Thoracic aorta (tissue), 2 donors: ENCODE measurements around the gene CRIP3. TPM values are rescaled to one million over a fixed set of nuclear protein-coding genes. Genes with fewer than 3 reads are reported as not detected.
A peak's percentile ranks its signal among the peaks of the same experiment; 100 is the strongest.

Experiments used
- ATAC-seq: fragments of 150-250 bp; one replicate; pipeline ENCODE4 v1.8.0; 2017; ENCODE audit warnings: low read depth; ENCODE audit not compliant: insufficient number of reproducible peaks, low FRiP score
- DNase-seq: peaks from one replicate; pipeline ENCODE4 v3.0.0-alpha.2; 2020; ENCODE audit warnings: low spot score
- H3K27ac ChIP-seq, 2 donors: fragments of 200-600 bp; sonication (generic); 1 replicate in 1 of 2; 2 replicates in 1 of 2; pipeline ENCODE4 v1.5.1; 2016; ENCODE audit warnings: mild to moderate bottlenecking in 2 of 2, moderate library complexity in 2 of 2
- H3K27me3 ChIP-seq: fragments of 200-600 bp; sonication (generic); replicated peaks from 2 replicates; pipeline ENCODE4 v1.6.0; 2016; ENCODE audit warnings: mild to moderate bottlenecking; ENCODE audit not compliant: insufficient read depth
- H3K36me3 ChIP-seq: fragments of 200-600 bp; sonication (generic); one replicate; pipeline ENCODE4 v1.5.1; 2016
- H3K4me1 ChIP-seq, 2 donors: fragments of 200-600 bp; sonication (generic); 1 replicate in 1 of 2; 2 replicates in 1 of 2; pipeline versions ENCODE4 v1.5.1 to v1.6.0; 2016; ENCODE audit warnings: low read depth in 2 of 2, mild to moderate bottlenecking in 1 of 2; ENCODE audit not compliant: control insufficient read depth in 1 of 2
- H3K4me3 ChIP-seq: fragments of 200-600 bp; sonication (generic); 2 replicates; pipeline ENCODE4 v1.5.1; 2016; ENCODE audit warnings: mild to moderate bottlenecking
- H3K9me3 ChIP-seq: fragments of 200-600 bp; sonication (generic); 2 replicates; pipeline ENCODE4 v1.5.1; 2016
- total RNA-seq, 2 donors: library from RNA; depleted of rRNA; stranded (reverse); fragments of >200 nt; gene quantifications; one replicate each; pipeline versions ENCODE4 v1.1.0 to v1.2.3, GENCODE V29; 2016
- TF ChIP-seq, protein P1 (sequence below): fragments of 200-600 bp; sonication (generic); IDR thresholded peaks from one replicate; pipeline ENCODE4 v1.5.1; 2019; ENCODE audit warnings: antibody characterized with exemption

The CRIP3 gene
- total RNA-seq, 2 donors from 2014 or later = not detected

DNA sequence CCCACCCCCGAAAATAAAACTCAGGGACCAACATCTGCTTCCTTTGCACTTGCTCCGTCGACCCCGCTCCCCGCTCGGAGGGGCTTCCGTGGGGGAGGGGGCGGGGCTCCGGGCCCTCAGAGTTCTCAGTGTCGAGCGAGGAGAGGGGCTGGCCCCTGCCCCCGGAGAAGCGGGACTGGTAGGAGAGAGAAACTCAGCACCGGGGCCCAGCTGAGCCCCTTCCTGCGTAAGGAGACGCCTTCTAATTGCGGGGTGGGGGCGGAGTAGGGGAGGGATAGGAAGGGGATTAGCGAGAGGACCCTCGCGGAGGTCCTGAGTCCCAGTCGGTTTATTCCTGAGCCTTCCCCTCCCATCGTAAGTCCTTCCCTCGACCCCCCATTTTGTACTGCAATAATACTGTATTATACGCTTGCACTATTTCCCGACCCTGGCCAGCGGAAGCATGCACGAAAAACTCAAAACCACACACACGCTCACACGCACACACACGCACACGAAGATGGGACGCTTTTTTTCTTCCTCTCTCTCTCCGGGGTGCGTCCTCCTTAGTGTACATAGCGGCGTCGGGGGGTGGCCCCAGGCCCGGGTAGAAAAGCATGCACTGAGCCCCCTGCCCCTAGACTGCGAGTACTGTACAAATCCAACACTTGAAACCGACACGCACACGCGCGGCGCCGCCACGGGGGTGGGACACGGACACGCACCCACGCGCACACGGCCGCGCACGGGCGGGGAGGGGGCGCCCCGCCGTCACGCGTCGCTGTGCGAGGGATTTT is 32.6 kb downstream of the CRIP3 start:
- no peak overlapping the region for H3K27ac ChIP-seq
- DNase-seq = no peak
- no peak for ATAC-seq
- TF ChIP-seq, protein P1, sequence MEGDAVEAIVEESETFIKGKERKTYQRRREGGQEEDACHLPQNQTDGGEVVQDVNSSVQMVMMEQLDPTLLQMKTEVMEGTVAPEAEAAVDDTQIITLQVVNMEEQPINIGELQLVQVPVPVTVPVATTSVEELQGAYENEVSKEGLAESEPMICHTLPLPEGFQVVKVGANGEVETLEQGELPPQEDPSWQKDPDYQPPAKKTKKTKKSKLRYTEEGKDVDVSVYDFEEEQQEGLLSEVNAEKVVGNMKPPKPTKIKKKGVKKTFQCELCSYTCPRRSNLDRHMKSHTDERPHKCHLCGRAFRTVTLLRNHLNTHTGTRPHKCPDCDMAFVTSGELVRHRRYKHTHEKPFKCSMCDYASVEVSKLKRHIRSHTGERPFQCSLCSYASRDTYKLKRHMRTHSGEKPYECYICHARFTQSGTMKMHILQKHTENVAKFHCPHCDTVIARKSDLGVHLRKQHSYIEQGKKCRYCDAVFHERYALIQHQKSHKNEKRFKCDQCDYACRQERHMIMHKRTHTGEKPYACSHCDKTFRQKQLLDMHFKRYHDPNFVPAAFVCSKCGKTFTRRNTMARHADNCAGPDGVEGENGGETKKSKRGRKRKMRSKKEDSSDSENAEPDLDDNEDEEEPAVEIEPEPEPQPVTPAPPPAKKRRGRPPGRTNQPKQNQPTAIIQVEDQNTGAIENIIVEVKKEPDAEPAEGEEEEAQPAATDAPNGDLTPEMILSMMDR = no peak
- peaks cover 0 to 14% of the 10 kb centered on the region in 2 donors for H3K4me1 ChIP-seq
- no peaks in the 10 kb centered on the region for H3K9me3 ChIP-seq
- peak overlapping the region; percentile 65 for H3K4me3 ChIP-seq
- H3K36me3 ChIP-seq = no peaks in the 10 kb centered on the region
- no peaks in the 10 kb centered on the region for H3K27me3 ChIP-seq

DNA sequence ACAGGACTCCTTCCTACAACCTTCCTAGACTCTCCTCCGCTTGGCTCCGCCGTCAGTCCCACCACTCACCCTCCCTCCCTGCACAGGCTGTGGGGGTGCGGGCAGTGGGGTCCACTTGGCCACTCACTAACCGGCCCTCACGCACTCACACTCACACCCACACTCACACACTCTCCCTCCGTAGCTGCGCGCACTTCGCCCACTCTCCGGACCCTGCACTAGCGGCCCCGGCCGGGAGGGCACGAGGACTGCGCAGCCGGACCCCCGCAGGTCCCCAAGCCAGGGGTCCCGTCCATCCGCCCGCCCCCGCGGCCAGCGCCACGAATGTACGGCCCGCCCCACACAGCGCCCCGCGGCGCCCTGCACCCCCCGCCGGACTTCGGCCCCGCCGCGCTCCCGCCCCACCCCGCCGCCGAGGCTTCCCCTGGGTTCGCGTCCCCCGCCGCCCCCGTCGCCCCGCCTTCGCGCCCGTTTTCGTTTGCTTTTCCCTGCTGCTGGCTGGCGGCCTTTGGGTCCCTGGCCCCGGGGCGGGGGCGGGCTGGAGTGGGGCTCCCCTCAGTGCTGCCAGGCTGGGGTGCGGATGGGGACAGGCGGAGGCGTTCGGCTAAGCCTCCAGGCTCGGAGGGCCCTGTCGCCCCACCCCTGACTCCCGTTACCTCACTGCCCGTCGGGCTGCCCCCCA is 33.6 kb downstream of the CRIP3 start:
- peak overlapping the region; percentile 65 for H3K4me3 ChIP-seq
- peaks cover 0 to 14% of the 10 kb centered on the region in 2 donors for H3K4me1 ChIP-seq
- H3K27ac ChIP-seq = no peak overlapping the region
- no peak for ATAC-seq
- no peaks in the 10 kb centered on the region for H3K27me3 ChIP-seq
- no peaks in the 10 kb centered on the region for H3K36me3 ChIP-seq
- TF ChIP-seq, protein P1 = no peak
- DNase-seq = no peak
- H3K9me3 ChIP-seq = no peaks in the 10 kb centered on the region

DNA sequence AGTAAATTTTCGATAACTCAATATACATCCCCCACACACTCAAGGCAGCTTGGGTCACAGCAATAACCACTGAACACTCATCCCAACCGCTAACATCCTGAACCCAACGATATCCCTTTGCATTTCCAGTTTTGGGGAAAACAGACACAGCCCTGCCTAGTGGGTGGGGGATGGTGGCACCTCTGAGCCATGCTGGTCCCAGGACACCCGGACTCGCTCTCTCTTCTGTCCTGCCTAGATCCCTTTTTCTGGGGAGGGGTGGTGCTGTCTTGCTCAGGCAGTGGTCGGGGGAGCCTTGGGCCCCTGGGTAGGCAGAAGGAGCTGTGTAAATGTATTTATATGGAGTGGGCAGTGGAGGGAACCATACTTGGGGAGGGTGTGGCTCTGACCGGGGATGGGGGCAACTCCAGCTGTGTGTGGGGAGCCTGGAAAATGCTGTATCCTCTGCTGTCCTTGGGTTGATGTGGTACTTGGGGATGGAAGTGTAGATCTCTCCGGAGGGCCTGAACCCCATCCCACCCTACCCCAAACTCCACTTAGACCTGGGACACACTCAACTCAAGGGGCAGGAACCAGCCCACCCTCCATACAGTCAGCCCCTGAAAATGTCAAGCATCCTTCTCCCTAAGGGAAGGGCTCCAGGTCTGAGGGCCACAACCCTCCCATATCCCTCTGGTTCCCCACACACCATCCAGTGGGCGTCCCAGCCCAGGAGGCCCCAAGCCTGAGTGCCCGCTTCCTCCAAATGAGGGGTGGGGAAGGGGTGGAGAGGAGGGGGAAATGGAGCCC is 34.3 kb downstream of the CRIP3 start:
- no peak overlapping the region for H3K27ac ChIP-seq

DNA sequence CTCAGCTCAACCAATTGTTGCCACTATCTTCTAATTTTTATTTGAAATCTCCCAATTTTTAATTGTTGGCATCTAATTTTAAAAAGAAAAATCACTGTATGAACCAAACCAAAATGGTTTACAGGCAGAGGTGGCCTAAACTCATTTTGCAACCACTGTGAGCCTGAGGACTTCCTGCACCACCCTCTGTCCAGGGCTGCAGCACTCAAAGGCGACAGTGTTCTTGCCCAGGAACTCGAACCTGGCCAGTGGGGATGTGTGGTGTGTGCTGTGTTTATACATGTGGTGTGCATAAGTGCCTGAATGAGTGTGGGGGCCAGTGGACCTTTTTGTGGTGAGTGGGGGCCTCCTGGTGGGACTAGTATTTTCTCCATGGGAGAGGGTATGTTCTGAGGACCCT is 34.9 kb downstream of the CRIP3 start:
- TF ChIP-seq, protein P1 = no peak
- Histone ChIP-seq H3K27ac (no peak overlapping the region), H3K4me3 (no peak overlapping the region), H3K27me3 (no peaks in the 10 kb centered on the region), H3K36me3 (no peaks in the 10 kb centered on the region), H3K4me1 (peaks cover 6 to 25% of the 10 kb centered on the region in 2 donors), H3K9me3 (no peaks in the 10 kb centered on the region)
- DNase-seq (no peak), ATAC-seq (no peak)

More for the DNA sequence above, 34.3 kb downstream of the CRIP3 start:
- Histone ChIP-seq H3K36me3 (no peaks in the 10 kb centered on the region), H3K9me3 (no peaks in the 10 kb centered on the region), H3K27me3 (no peaks in the 10 kb centered on the region), H3K4me3 (peak overlapping the region; percentile 65), H3K4me1 (peaks cover 6 to 19% of the 10 kb centered on the region in 2 donors)
- TF ChIP-seq, protein P1 = no peak
- ATAC-seq = no peak
- no peak for DNase-seq

DNA sequence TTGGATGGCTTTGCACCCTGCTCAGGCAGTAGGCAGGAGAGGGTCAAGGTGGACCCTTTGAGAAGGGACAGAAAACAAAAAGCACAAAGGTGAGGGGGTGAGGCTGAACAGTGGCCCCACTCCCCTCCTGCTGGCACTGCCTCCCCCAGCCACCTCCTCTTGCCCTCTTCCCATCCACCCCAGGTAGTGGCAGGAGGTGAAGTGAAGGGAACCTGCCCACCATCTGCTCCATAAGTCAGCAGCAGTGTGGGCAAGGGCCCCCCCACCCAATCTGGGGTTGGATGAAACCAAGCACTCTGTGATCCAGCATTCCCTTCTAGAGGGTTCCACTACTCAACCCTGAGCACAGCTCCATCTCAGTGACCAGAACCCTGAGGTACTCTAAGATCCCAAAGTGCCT is 36.7 kb downstream of the CRIP3 start:
- no peak overlapping the region for H3K4me3 ChIP-seq
- H3K36me3 ChIP-seq = no peaks in the 10 kb centered on the region
- ATAC-seq = no peak
- H3K9me3 ChIP-seq = no peaks in the 10 kb centered on the region
- no peak for DNase-seq
- no peaks in the 10 kb centered on the region for H3K27me3 ChIP-seq
- peaks cover 6 to 34% of the 10 kb centered on the region in 2 donors for H3K4me1 ChIP-seq
- TF ChIP-seq, protein P1 = no peak
- no peak overlapping the region for H3K27ac ChIP-seq
